ENCODE results near the gene MMEL1.

DNA sequence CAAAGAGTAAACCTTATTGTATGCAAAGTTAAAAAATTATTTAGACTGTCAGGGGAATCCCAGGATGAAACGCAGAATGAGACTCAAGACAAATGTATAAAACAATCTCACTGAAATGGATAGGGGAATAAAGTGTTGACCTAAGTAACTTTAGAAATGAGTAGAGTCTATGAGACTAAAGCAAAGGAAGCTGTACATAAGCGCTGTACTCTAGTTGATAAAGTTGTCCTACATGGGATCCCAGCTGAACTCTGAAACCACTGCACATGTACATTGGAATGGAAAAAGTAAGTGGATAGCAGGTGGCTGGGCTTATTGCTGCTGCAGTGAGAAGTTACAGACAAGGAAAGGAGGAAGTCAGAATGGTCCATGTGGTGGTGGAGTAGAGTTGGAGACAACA is 18.7 kb downstream of the MMEL1 start:
- TF ChIP-seq CTCF (IDR thresholded peaks at IDR 0.05): no peak
- TF ChIP-seq, protein P1, sequence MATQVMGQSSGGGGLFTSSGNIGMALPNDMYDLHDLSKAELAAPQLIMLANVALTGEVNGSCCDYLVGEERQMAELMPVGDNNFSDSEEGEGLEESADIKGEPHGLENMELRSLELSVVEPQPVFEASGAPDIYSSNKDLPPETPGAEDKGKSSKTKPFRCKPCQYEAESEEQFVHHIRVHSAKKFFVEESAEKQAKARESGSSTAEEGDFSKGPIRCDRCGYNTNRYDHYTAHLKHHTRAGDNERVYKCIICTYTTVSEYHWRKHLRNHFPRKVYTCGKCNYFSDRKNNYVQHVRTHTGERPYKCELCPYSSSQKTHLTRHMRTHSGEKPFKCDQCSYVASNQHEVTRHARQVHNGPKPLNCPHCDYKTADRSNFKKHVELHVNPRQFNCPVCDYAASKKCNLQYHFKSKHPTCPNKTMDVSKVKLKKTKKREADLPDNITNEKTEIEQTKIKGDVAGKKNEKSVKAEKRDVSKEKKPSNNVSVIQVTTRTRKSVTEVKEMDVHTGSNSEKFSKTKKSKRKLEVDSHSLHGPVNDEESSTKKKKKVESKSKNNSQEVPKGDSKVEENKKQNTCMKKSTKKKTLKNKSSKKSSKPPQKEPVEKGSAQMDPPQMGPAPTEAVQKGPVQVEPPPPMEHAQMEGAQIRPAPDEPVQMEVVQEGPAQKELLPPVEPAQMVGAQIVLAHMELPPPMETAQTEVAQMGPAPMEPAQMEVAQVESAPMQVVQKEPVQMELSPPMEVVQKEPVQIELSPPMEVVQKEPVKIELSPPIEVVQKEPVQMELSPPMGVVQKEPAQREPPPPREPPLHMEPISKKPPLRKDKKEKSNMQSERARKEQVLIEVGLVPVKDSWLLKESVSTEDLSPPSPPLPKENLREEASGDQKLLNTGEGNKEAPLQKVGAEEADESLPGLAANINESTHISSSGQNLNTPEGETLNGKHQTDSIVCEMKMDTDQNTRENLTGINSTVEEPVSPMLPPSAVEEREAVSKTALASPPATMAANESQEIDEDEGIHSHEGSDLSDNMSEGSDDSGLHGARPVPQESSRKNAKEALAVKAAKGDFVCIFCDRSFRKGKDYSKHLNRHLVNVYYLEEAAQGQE (IDR thresholded peaks at IDR 0.05; ENCODE audit: insufficient read depth in 1 of 2, low read depth in 2 of 2, low read length in 1 of 2): no peak

Data from Panc1 (cell line).